Astrocyte of the cerebellum (primary cell): ENCODE data around the gene ARHGEF37.

ENCODE experiments used
- DNase-seq: peaks from one replicate; pipeline ENCODE4 v3.0.0-alpha.2; 2011; ENCODE audit warnings: low read depth
- H3K4me3 ChIP-seq: 2 replicates; pipeline ENCODE4 v1.5.1; 2011; ENCODE audit warnings: mild to moderate bottlenecking, low read depth, low read length, moderate library complexity
- CTCF ChIP-seq: IDR thresholded peaks from 2 replicates; pipeline ENCODE4 v1.5.1; 2012; ENCODE audit warnings: low read length, low read depth, moderate library complexity, mild to moderate bottlenecking; ENCODE audit errors: missing control alignments
- in situ Hi-C: cut with HindIII; loops from 2 replicates; pipeline ENCODE4 v1.10.0; 2017; ENCODE audit warnings: low sequenced_read_pairs

The ARHGEF37 gene

GRCh38 chr5:149622466-149622865, 41.2 kb downstream of the ARHGEF37 start:
- TF ChIP-seq CTCF = no peak
- H3K4me3 ChIP-seq = no peak overlapping the region
- in situ Hi-C loops = loop anchor here (5.0 kb wide), 2 partner anchors 45 to 190 kb away; no protein-coding TSS in a partner anchor
- DNase-seq = no peak

- no peak for TF ChIP-seq CTCF
- no peak overlapping the region for H3K4me3 ChIP-seq
- in situ Hi-C loops = loop anchor here (5.0 kb wide), 2 partner anchors 44 to 189 kb away; no protein-coding TSS in a partner anchor
- DNase-seq = no peak
These were observed 42.2 kb downstream of the ARHGEF37 start for GRCh38 chr5:149623473-149623872.

DNA sequence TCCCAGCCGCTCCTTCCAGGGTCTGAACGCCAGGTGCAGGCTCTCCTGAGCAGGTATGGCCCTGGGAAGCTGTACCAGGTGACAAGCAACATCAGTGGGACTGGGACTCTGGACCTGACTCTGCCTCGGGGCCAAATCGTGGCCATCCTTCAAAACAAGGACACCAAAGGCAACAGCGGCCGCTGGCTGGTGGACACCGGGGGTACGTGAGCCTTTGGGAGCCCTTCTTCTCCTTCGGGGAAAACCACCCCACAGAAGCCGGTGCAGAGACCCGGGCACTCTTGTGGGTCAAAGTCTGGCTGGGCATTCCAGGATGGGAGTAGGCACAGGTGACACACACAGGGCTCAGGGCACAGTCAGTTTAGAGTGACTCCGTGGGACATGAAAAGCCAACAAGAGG, 45.8 kb downstream of the ARHGEF37 start:
- no peak for TF ChIP-seq CTCF
- in situ Hi-C loops = loop anchor here (25.0 kb wide), 1 partner anchor 360 kb away; no protein-coding TSS in a partner anchor
- no peak for DNase-seq
- H3K4me3 ChIP-seq = no peak overlapping the region

DNA sequence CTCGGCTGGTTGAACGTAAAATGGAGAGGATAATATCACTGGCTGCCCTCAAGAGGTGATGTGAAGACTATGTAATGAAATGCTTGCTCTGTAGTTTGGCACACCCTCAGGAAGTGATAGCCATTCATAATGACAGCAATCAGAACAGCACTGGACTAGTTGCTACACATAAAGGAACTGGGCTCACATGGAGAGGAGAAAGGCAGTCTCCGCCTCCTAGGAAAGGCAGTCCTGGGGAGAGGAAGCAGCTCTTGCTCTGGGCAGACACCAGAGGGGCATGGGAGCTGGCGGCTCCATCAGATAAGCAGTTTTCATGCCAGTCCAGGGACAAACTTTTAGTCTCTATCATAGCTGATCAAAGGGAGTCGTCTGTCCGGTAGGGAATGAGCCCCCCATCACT, 46.9 kb downstream of the ARHGEF37 start:
- in situ Hi-C loops = loop anchor here (25.0 kb wide), 1 partner anchor 359 kb away; no protein-coding TSS in a partner anchor
- TF ChIP-seq CTCF = no peak
- no peak overlapping the region for H3K4me3 ChIP-seq
- no peak for DNase-seq

GRCh38 chr5:149628846-149629388, 47.6 kb downstream of the ARHGEF37 start:
- no peak overlapping the region for H3K4me3 ChIP-seq
- in situ Hi-C loops = loop anchor here (25.0 kb wide), 1 partner anchor 358 kb away; no protein-coding TSS in a partner anchor
- no peak for TF ChIP-seq CTCF
- DNase-seq = no peak

- no peak for DNase-seq
- no peak for TF ChIP-seq CTCF
- in situ Hi-C loops = loop anchor here (25.0 kb wide), 1 partner anchor 358 kb away; no protein-coding TSS in a partner anchor
- no peak overlapping the region for H3K4me3 ChIP-seq
These were observed 48.1 kb downstream of the ARHGEF37 start for GRCh38 chr5:149629421-149629820.
